GM19043 (cell line): ENCODE data around the gene BRINP3.
"Not testable (repeated sequence)": the region's sequence is repeated elsewhere in the genome, so short reads cannot be mapped to it uniquely, and the experiment has no call there.

Source experiments
- ATAC-seq: cut with Tn5 transposase; IDR thresholded peaks from one replicate; pipeline ENCODE4 v1.9.1; 2021; ENCODE audit warnings: low read depth; ENCODE audit not compliant: unreplicated experiment

Gene BRINP3

DNA sequence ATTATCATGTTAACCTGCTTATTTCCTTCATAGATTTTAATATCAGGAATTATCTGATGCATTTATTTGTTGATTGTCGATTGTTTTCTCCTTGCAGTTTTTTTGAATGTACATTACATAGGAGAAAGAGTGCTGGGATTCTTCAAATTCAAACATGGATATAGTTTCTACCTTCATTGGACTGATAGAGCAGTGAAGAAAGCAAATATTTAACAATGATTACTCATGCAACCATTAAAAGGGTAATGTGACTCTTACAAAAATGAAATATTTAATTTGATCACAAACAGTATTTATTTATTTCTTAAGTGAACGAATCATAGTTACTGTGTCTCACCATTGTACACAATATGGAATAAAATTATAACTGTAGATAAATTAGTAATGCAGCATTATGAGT, 350.9 kb downstream of the BRINP3 start:
- no peak for ATAC-seq

DNA sequence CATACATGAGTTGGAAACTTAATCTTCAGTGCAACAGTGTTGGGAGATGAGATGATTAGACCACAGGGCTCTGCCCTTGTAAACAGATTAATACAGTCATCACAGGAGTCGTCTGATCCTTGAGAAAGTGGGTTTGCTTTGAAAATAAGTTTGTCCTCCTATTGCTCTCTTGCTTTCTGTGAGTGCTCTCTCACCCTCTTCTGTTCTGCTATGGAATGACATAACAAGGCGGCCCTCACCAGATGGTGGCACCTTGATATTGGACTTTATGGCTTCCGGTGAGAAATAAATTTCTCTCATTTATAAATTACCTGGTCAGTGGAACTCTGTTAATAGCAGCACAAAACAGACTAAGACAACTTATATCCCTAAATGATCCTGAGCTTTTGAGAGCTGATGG, 353.6 kb downstream of the BRINP3 start:
- ATAC-seq, result no peak

DNA sequence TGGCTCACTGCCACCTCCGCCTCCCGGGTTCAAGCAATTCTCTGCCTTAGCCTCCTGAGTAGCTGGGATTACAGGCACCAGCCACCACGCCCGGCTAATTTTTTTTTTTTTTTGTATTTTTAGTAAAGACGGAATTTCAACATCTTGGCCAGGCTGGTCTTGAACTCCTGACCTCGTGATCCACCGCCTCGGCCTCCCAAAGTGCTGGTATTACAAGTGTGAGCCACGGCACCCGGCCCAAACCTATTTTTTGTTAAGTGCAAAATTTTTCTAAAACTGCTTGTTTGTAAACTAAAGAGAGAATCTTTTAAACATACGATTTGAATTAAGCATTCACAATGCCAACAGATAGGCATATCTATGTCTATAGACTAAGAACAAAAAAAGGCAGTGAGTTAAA, 357.1 kb downstream of the BRINP3 start:
- not testable (repeated sequence) for ATAC-seq

DNA sequence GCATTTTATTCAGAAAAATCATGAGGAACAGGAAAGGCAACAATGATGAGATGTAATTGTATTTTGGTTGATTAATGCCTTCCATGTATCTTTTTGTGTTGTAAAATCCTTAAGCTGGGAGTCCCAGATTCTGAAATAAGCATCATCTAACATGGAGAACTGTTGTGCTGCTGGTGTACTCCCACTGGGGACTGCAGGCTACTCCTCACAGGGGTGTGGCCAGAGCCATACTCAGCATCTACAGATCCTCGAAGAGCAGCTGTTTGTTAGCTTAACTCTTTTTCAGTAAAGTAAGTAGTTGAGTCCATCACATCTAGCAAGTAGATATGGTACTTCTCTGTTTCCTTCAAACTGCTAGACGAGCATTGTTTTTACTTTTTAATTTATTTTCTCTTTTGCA, 358.0 kb downstream of the BRINP3 start:
- no peak for ATAC-seq

DNA sequence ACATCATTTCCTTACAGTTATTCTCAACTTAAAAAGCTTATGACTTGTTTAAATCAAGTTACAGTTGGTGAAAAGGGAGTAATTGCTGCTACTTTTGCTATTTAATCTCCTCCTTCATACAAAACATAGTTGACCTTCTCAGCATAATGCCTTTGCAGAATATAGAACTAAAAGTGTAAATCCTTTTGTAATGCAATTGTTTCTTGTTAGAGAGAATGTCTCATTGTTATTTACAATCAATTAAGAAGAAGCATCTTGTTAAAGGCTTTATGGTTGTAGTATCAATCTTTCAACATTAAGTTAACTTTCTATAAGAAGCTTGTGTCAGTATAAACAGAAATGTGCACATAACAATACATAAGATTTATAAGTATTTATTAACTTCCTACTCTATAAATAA, 360.7 kb downstream of the BRINP3 start:
- no peak for ATAC-seq

DNA sequence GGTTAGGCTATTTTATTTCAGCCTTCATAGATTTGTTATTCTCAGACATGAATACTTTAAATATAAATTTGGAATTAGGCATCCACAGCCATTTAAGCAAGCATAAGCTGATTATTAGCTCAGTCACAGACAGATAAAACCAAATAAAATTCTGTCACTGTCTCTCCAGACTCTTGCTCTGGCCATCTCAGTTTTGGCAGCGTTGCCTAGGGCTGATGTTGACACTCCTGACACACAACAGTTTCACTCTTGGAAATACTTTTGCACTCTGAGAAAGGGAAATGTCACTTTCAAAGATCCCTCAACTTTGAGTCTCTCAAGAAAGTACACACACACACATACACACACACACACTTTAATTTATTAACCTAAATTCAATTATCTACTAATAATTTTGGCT, 372.7 kb downstream of the BRINP3 start:
- ATAC-seq, result no peak

DNA sequence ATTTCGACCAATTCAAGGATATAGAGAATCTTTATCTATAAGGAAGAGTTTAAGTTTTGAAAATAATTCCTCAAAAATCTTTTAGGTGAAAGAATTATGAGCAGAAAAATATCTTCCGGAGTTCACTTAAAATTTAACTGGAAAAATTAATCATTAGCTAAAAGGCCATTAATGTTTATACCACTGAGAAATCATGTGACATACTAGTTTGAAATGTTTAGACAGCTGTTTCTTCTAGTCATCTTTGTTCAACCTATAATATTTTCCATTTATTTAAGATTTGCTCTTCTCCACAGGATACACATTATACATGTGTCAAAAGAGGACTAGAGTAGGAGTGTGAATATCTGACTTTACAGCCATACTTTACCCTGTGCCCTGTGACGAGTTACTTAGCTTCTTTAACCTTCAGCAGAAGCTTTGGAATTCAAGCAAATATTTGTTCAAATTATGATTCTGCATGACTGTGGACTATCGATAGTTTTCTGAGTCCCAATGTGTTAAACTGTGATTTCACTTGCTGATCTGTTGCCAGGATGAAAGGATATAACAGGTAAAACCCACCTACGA, 374.8 kb downstream of the BRINP3 start:
- no peak for ATAC-seq

DNA sequence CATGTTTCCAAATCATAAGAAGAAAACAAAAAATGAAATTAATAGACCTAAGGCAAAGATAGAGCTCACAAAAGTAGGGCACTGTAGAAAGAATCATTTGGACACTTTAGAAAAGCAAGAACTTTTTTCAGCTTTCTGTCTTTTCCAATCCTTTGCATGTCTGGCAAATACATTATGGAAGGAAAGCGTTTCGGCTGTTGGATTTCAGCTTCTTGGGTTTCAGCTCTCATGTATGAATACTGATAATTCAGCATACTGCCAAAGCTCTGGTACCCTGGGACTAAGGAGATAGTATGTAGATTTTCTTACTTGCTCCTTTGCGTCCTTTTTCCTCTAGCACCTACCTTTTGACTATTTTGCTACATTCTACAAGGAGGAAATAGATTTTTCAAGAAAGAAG, 375.9 kb downstream of the BRINP3 start:
- ATAC-seq, result no peak

DNA sequence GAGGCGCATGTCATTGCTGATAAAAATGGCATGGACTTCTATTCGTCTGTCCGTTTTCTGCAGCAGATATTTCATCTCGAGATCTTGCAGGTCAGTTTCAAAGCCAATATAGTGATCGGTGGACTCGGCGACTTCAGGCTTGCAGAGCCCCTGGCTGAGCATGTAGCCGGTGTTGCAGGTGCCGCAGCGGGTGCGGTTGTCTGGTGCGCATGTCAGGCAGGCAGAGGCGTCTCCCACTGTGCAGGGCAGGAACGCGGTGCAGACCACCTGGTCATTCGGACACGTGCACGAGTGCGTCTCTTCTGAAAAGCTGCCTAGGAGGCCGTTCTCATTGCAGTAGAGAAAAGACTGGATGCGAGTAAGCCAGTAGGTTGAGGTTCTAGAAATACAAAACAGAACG, 378.9 kb downstream of the BRINP3 start:
- no peak for ATAC-seq

DNA sequence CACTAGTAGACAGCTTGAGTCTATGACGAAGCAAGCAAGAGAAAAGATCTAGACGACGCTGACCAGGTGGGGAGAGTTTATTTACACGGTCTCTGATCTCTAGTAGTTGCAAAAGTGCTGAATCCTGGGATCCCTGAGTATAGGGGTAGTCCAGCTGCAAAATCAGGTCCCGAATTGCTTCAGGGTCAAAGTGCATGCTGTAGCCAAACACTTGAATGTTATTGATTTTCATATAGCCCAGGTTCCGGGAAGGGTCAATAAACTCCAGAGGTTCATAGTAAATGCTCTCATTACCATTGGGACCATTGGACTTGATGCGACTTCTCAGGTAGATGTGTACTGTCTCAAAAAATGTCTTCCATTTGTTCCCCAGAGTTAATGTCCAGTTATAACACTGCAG, 379.6 kb downstream of the BRINP3 start:
- ATAC-seq, result no peak

DNA sequence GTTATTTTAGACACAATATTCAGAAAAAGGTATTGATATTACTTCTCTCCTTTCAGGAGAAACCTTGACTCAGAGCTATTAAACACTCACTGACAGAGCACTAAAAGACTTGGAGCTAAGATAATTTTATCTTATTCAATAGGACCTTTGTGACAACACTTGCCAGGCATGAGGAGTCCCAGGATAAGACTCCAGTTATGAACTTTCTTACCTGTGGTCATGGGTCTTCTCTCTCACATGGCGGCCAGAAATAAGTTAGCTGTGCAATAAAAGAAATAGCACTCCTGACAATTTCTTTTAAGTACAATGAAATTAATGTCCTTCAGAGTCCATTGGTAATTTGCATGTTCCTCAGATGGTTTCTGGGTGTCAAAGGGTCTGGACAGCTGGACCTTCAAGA, 382.1 kb downstream of the BRINP3 start:
- ATAC-seq, result no peak

DNA sequence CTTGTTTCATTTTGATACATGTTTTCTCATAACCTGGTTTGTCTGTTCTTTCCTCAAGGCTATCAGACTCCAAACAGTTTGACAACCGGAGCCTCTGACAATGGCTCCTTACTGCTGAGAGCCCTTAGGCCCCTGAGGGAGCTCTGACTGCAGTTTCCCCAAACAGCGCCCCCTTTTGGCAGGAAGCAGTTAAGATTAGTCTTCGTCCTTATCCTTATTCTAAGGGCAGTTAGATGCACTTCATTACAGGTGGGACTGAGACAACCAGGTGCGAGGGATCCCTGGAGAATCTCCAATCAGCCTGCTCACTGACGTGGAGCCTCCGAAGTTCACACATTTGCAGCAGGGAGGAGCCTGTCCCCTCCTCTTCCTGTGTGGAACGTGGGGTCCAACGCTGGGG, 393.1 kb downstream of the BRINP3 start:
- ATAC-seq, result no peak

DNA sequence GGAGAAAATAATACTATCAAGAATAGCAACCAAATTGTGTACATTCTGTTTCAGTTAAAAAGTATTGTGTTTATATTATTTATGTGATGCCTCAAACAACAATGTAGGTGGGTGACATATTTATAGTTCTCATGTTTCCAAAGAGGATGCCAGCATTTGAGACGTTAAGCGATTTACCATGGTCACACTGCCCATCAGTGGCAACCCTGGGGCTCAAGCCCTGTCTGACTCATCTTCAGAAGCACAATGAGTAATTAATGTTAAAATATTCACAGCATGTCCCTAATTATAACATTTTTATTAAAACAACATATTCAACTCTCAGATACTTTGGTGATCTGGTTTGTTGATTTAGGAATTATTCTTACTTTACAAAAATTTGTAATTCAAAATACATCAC, 409.4 kb downstream of the BRINP3 start:
- ATAC-seq, result no peak

DNA sequence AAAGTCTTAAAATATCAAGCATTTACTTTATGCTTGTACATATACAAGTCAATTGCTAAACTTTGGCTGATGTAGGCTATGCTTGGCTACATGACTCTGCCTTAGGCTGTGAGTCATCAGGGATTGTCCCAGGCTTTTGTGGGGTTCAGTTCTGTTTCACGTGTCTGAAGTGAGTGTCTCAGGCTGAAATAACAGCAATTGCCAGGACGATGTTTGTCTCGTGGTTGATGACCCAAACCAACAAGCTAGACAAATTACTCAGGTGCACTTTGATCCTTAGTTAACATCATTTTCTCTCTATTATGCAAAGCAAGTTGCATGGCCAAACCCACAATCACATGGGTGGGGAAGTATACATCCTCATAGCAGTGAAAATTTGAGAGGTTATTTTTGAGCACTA, 410.1 kb downstream of the BRINP3 start:
- no peak for ATAC-seq

DNA sequence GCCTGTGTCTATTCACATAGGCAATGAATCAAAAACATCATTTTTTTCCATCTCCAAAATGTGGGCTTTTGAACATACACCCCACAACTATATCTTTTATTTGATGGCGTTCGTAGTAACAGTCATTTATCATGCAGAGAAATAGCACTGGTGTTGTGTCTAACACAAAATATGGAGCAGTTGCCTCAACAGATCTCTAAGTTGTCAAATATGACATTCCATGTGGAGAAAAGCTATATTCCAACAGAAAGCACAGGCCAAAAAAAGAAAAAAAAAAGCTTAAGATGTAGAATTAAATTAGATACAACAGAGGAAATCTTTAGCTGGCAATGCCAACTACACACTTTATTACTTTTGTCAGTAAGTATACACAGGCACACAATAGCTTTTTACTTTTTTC, 411.7 kb downstream of the BRINP3 start:
- no peak for ATAC-seq

DNA sequence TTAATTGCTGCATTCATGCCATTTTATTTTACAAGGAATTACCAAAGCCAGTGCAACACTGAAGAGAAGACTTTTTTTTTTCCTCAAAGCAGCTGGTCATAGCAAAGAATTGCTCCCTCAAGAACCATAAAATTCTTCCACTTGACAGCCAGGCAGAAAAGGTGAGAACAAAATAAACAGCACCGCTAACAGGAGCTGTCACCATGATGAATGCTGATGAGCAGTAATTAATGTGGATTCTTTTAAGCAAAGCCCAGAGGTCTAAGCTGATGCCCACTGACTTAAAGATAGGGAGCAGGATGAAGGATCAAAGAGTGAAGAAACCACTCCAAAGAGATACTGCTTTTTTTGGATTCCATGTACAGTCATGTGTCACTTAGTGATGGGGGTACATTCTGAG, 428.4 kb downstream of the BRINP3 start:
- ATAC-seq, result no peak
